ENCODE results near the gene DOC2A. TPM values are rescaled to one million over a fixed set of nuclear protein-coding genes. Genes with fewer than 3 reads are reported as not detected.

The DOC2A gene
- total RNA-seq, 1 experiment from 2014 or later = not detected

DNA sequence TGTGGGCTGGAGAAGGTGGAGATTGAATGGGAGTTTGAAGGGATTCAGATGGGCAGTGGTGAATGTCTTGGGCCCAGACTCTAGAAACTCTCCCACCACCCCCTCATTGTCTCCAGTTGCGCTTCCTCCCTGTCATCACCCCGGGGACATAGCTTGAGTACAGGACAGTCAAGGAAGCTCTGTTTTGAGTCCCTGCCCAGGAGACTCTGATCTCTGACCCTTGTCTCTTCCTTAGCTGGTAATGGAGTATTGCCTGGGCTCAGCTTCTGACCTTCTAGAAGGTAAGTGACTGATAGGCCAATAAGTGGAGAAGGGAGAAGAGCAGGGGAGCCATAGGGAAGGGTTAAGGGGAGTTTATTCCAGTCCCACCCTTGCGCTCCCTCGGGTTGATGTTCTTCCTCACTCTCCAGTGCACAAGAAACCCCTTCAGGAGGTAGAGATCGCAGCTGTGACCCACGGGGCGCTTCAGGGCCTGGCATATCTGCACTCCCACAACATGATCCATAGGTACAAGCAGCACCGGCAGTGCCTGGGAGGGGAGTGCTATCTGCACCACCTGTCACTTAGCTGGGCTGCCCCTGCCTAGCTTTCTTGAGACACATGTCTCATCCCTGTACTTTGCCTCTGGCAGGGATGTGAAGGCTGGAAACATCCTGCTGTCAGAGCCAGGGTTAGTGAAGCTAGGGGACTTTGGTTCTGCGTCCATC lies 32.1 kb downstream of the DOC2A start:
- peaks cover 25% of the 10 kb centered on the region for H3K4me1 ChIP-seq (ENCODE audit: low read length)
- H3K4me3 ChIP-seq (ENCODE audit: low read length) = no peak overlapping the region
- H3K4me2 ChIP-seq (ENCODE audit: low read depth, low read length, poor library complexity, severe bottlenecking) = no peak overlapping the region
- peaks cover 28% of the 10 kb centered on the region for H3K36me3 ChIP-seq (ENCODE audit: insufficient read depth, low read length)
- H3K9ac ChIP-seq (ENCODE audit: low read length) = no peak overlapping the region
- H3K9me3 ChIP-seq (ENCODE audit: low read length) = no peaks in the 10 kb centered on the region
- no peaks in the 10 kb centered on the region for H3K27me3 ChIP-seq (ENCODE audit: low read length)
- H2AFZ ChIP-seq (ENCODE audit: low read length) = no peak overlapping the region
- DNase-seq = no peak
- H3K9me2 ChIP-seq (replicated peaks; ENCODE audit: insufficient read depth, low read length) = no peaks in the 10 kb centered on the region
- H3K79me2 ChIP-seq (ENCODE audit: low read length) = peaks cover 45% of the 10 kb centered on the region
- no peak overlapping the region for H3K27ac ChIP-seq (ENCODE audit: low read length)
- H4K20me1 ChIP-seq (ENCODE audit: insufficient read depth, low read depth, low read length) = peaks cover 22% of the 10 kb centered on the region; the same call in 1 of the 2 replicates

GRCh38 chr16:29978081-29978480 lies 32.7 kb downstream of the DOC2A start:
- no peak overlapping the region for H3K4me2 ChIP-seq (ENCODE audit: low read depth, low read length, poor library complexity, severe bottlenecking)
- peaks cover 45% of the 10 kb centered on the region for H3K79me2 ChIP-seq (ENCODE audit: low read length)
- H4K20me1 ChIP-seq (ENCODE audit: insufficient read depth, low read depth, low read length) = peaks cover 22% of the 10 kb centered on the region; the same call in 1 of the 2 replicates
- H3K27me3 ChIP-seq (ENCODE audit: low read length) = no peaks in the 10 kb centered on the region
- peaks cover 25% of the 10 kb centered on the region for H3K4me1 ChIP-seq (ENCODE audit: low read length)
- no peak overlapping the region for H2AFZ ChIP-seq (ENCODE audit: low read length)
- no peak for DNase-seq
- no peak overlapping the region for H3K27ac ChIP-seq (ENCODE audit: low read length)
- H3K36me3 ChIP-seq (ENCODE audit: insufficient read depth, low read length) = peaks cover 28% of the 10 kb centered on the region
- H3K4me3 ChIP-seq (ENCODE audit: low read length) = no peak overlapping the region
- no peaks in the 10 kb centered on the region for H3K9me2 ChIP-seq (replicated peaks; ENCODE audit: insufficient read depth, low read length)
- H3K9ac ChIP-seq (ENCODE audit: low read length) = no peak overlapping the region
- H3K9me3 ChIP-seq (ENCODE audit: low read length) = no peaks in the 10 kb centered on the region

DNA sequence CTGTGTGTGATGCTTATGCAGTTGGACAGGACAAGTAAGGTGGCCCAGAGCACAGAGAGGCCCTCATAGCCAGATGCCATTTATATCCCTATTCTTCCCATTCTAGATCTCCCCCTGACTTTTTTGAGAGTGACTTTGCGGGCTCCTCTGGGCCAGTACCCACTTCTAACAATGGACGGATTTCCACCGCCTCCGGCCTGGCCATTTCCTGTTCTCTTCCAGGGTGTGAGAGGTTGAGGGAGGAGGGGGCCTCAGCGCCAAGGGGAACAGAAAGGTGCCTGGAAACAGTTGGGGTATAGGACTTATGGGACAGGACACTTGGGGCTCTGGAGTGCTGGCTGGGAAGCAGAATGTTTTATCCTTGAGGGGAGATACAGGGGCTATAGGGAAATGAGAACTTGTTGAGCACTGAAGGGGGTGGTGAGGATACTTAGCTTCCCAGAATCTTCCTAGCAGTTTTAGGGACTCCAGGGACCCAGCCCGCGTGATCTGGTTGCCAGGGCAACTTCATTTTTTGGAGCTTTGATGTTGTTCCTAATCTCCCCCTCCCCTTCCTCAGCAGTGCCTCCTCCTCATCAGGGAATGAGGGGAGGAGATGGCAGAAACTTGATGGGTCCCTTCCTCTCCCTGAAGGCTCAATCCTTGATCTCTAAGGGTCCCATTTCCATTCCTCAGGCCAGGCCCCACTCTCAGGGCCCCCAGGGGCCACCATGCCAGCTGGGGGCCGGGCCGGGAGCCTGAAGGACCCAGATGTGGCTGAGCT lies 33.6 kb downstream of the DOC2A start:
- Histone ChIP-seq H3K4me1 (ENCODE audit: low read length) (peaks cover 25% of the 10 kb centered on the region), H3K4me2 (ENCODE audit: low read depth, low read length, poor library complexity, severe bottlenecking) (peak overlapping the region; percentile 85), H3K27me3 (ENCODE audit: low read length) (no peaks in the 10 kb centered on the region), H4K20me1 (ENCODE audit: insufficient read depth, low read depth, low read length) (peaks cover 22% of the 10 kb centered on the region; the same call in 1 of the 2 replicates), H2AFZ (ENCODE audit: low read length) (no peak overlapping the region), H3K9me3 (ENCODE audit: low read length) (no peaks in the 10 kb centered on the region), H3K36me3 (ENCODE audit: insufficient read depth, low read length) (peaks cover 28% of the 10 kb centered on the region), H3K27ac (ENCODE audit: low read length) (no peak overlapping the region), H3K4me3 (ENCODE audit: low read length) (no peak overlapping the region), H3K9ac (ENCODE audit: low read length) (peak overlapping the region; percentile 79; the same call in 1 of the 2 replicates), H3K79me2 (ENCODE audit: low read length) (peaks cover 45% of the 10 kb centered on the region), H3K9me2 (replicated peaks; ENCODE audit: insufficient read depth, low read length) (no peaks in the 10 kb centered on the region)
- DNase-seq = no peak

GRCh38 chr16:29975811-29976511 lies 34.9 kb downstream of the DOC2A start:
- H3K9me3 ChIP-seq (ENCODE audit: low read length) = no peaks in the 10 kb centered on the region
- peaks cover 22% of the 10 kb centered on the region; the same call in 1 of the 2 replicates for H4K20me1 ChIP-seq (ENCODE audit: insufficient read depth, low read depth, low read length)
- H3K9me2 ChIP-seq (replicated peaks; ENCODE audit: insufficient read depth, low read length) = no peaks in the 10 kb centered on the region
- peak overlapping the region; percentile 85 for H3K4me2 ChIP-seq (ENCODE audit: low read depth, low read length, poor library complexity, severe bottlenecking)
- no peak overlapping the region for H2AFZ ChIP-seq (ENCODE audit: low read length)
- peaks cover 28% of the 10 kb centered on the region for H3K36me3 ChIP-seq (ENCODE audit: insufficient read depth, low read length)
- peaks cover 25% of the 10 kb centered on the region for H3K4me1 ChIP-seq (ENCODE audit: low read length)
- peak overlapping the region; percentile 4; the same call in 1 of the 2 replicates for H3K27ac ChIP-seq (ENCODE audit: low read length)
- peaks cover 45% of the 10 kb centered on the region for H3K79me2 ChIP-seq (ENCODE audit: low read length)
- no peaks in the 10 kb centered on the region for H3K27me3 ChIP-seq (ENCODE audit: low read length)
- H3K9ac ChIP-seq (ENCODE audit: low read length) = peak overlapping the region; percentile 79
- peak overlapping the region; percentile 89 for H3K4me3 ChIP-seq (ENCODE audit: low read length)
- DNase-seq = no peak

DNA sequence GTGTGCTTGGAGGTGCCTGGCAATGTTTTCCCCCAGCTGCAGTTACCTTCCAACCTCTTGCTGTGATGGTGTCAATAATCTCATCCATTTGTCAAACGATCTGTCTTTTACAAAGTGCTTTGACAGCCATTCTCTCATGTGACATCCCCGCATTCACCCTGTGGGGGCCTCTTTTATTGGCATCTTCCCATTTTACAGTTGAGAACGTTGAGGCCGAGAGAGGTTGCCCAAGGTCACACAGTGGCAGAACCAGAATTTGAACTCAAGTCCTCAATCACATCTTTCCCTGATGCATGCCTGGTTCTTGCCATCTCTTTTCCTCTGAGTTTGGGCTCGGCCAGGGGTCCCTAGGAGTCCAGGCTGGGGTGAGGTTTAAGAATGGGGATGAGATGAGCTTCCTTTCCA lies 35.7 kb downstream of the DOC2A start:
- Histone ChIP-seq H2AFZ (ENCODE audit: low read length) (no peak overlapping the region), H4K20me1 (ENCODE audit: insufficient read depth, low read depth, low read length) (peaks cover 22% of the 10 kb centered on the region; the same call in 1 of the 2 replicates), H3K79me2 (ENCODE audit: low read length) (peaks cover 45% of the 10 kb centered on the region), H3K27me3 (ENCODE audit: low read length) (no peaks in the 10 kb centered on the region), H3K27ac (ENCODE audit: low read length) (0 out of 2 replicates have a peak overlapping the region, but pooled peaks have one; percentile 4), H3K9me2 (replicated peaks; ENCODE audit: insufficient read depth, low read length) (no peaks in the 10 kb centered on the region), H3K4me2 (ENCODE audit: low read depth, low read length, poor library complexity, severe bottlenecking) (peak overlapping the region; percentile 85), H3K9me3 (ENCODE audit: low read length) (no peaks in the 10 kb centered on the region), H3K36me3 (ENCODE audit: insufficient read depth, low read length) (peaks cover 20% of the 10 kb centered on the region), H3K9ac (ENCODE audit: low read length) (peak overlapping the region; percentile 79), H3K4me3 (ENCODE audit: low read length) (peak overlapping the region; percentile 89), H3K4me1 (ENCODE audit: low read length) (peaks cover 25% of the 10 kb centered on the region)
- no peak for DNase-seq

DNA sequence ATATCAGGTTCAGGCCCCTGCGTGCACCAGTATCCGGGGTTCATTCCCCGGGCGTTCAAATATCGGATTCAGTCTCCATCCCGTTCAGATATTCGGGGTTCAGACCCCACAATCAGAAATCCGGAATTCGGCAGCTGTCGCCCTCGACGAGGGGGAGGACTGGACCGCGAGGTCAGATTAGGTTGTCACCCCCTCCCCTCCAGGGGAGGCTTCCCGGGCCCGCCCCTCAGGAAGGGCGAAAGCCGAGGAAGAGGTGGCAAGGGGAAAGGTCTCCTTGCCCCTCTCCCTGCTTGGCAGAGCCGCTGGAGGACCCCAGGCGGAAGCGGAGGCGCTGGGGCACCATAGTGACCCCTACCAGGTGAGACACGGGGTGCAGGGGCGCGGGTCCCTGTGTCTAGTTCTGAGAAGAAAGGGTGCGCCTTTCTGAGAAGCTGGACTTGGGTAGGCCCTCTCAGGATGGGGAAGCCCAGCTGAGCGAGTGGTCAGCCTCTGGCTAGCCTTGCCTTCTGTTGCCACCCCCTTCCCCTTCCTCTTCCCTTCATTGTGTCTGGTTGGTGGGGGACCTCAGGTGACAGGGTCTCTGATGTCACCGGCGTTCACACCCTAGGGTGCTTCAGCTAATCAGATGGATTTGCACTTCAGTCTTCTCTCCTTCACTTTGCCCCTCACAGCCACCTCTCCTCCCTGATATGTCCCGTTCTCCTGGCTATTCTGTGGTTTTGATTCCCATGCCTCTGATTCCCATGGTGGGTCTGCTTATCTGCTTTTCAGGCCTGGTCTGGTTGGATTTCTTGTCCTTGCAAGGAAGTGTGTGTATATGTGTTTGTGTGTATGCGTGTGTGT lies 36.3 kb downstream of the DOC2A start:
- no peaks in the 10 kb centered on the region for H3K9me2 ChIP-seq (replicated peaks; ENCODE audit: insufficient read depth, low read length)
- peak; percentile 69 for DNase-seq
- H3K27ac ChIP-seq (ENCODE audit: low read length) = peak overlapping the region; percentile 35
- H3K4me2 ChIP-seq (ENCODE audit: low read depth, low read length, poor library complexity, severe bottlenecking) = peak overlapping the region; percentile 85
- peak overlapping the region; percentile 79 for H3K9ac ChIP-seq (ENCODE audit: low read length)
- peaks cover 15% of the 10 kb centered on the region for H3K36me3 ChIP-seq (ENCODE audit: insufficient read depth, low read length)
- H3K4me1 ChIP-seq (ENCODE audit: low read length) = peaks cover 25% of the 10 kb centered on the region
- H3K27me3 ChIP-seq (ENCODE audit: low read length) = no peaks in the 10 kb centered on the region
- peak overlapping the region; percentile 89 for H3K4me3 ChIP-seq (ENCODE audit: low read length)
- peaks cover 45% of the 10 kb centered on the region for H3K79me2 ChIP-seq (ENCODE audit: low read length)
- peaks cover 22% of the 10 kb centered on the region; the same call in 1 of the 2 replicates for H4K20me1 ChIP-seq (ENCODE audit: insufficient read depth, low read depth, low read length)
- no peaks in the 10 kb centered on the region for H3K9me3 ChIP-seq (ENCODE audit: low read length)
- H2AFZ ChIP-seq (ENCODE audit: low read length) = no peak overlapping the region

GRCh38 chr16:29973384-29974246 lies 37.2 kb downstream of the DOC2A start, which contains the start of gene TAOK2:
TAOK2 (plus strand) TSS chr16:29973868; CDS start chr16:29977773, 3,905 bp downstream.
- Histone ChIP-seq H3K36me3 (ENCODE audit: insufficient read depth, low read length) (peaks cover 10% of the 10 kb centered on the region), H3K9me2 (replicated peaks; ENCODE audit: insufficient read depth, low read length) (no peaks in the 10 kb centered on the region), H3K27ac (ENCODE audit: low read length) (peak within 1 kb of the TSS; percentile 35), H3K9ac (ENCODE audit: low read length) (peak within 1 kb of the TSS; percentile 79), H3K4me1 (ENCODE audit: low read length) (peaks cover 25% of the 10 kb centered on the region), H4K20me1 (ENCODE audit: insufficient read depth, low read depth, low read length) (peaks cover 22% of the 10 kb centered on the region; the same call in 1 of the 2 replicates), H2AFZ (ENCODE audit: low read length) (no peak within 1 kb of the TSS), H3K27me3 (ENCODE audit: low read length) (no peaks in the 10 kb centered on the region), H3K9me3 (ENCODE audit: low read length) (no peaks in the 10 kb centered on the region), H3K4me3 (ENCODE audit: low read length) (peak within 1 kb of the TSS; percentile 89), H3K4me2 (ENCODE audit: low read depth, low read length, poor library complexity, severe bottlenecking) (peak within 1 kb of the TSS; percentile 85), H3K79me2 (ENCODE audit: low read length) (peaks cover 45% of the 10 kb centered on the region)
- DNase-seq = peak; percentile 99

Data from Karpas-422 (cell line).